Measurements from ENCODE around the gene APLF.

APLF gene

GRCh38 chr2:68512966-68513365, 45.6 kb downstream of the APLF start:
- Histone ChIP-seq H3K18ac (ENCODE audit: low read length) (no peak overlapping the region), H2AFZ (ENCODE audit: insufficient read depth, low read length, poor library complexity) (no peak overlapping the region), H2AK5ac (ENCODE audit: low read length) (no peak overlapping the region), H4K12ac (ENCODE audit: low read depth, low read length) (no peak overlapping the region), H3K36me3 (ENCODE audit: control insufficient read depth in 1 of 2, insufficient read depth in 2 of 2, low read length in 2 of 2) (no peaks in the 10 kb centered on the region), H4K91ac (ENCODE audit: low read depth, low read length) (no peak overlapping the region), H3K23ac (ENCODE audit: low read length) (no peak overlapping the region), H3K4me1 (ENCODE audit: control insufficient read depth in 1 of 2, insufficient read depth in 2 of 2, low read length in 2 of 2) (no peaks in the 10 kb centered on the region), H3K27me3 (ENCODE audit: insufficient read depth, low read length) (no peaks in the 10 kb centered on the region), H3K79me1 (ENCODE audit: low read length) (no peaks in the 10 kb centered on the region), H3K79me2 (ENCODE audit: control insufficient read depth, insufficient read depth, low read length, poor library complexity) (no peaks in the 10 kb centered on the region), H3K14ac (ENCODE audit: low read length) (no peak overlapping the region), H3K4me3 (ENCODE audit: low read depth, low read length) (no peak overlapping the region), H4K8ac (ENCODE audit: low read depth, low read length) (no peak overlapping the region), H2BK120ac (ENCODE audit: insufficient read depth, low read length, poor library complexity) (no peak overlapping the region), H3K9me3 (ENCODE audit: insufficient read depth, low read depth, low read length) (no peaks in the 10 kb centered on the region), H3K4ac (ENCODE audit: low read depth, low read length) (no peak overlapping the region), H3K4me2 (ENCODE audit: low read length) (no peak overlapping the region), H2BK5ac (ENCODE audit: low read depth, low read length, poor library complexity) (no peak overlapping the region), H3K27ac (ENCODE audit: low read depth, low read length) (no peak overlapping the region), H2BK12ac (ENCODE audit: low read length) (no peak overlapping the region), H3K9ac (ENCODE audit: low read length) (no peak overlapping the region)
- no peak for DNase-seq
- WGBS (ENCODE audit: extremely low coverage, insufficient coverage, insufficient read length), result no CpG with 5 or more reads among the region's 1 CpG

GRCh38 chr2:68514316-68514929, 47.0 kb downstream of the APLF start:
- no peak overlapping the region for H3K9ac ChIP-seq (ENCODE audit: low read length)
- no peak overlapping the region for H3K14ac ChIP-seq (ENCODE audit: low read length)
- H3K4me3 ChIP-seq (ENCODE audit: low read depth, low read length), result no peak overlapping the region
- no peaks in the 10 kb centered on the region for H3K79me2 ChIP-seq (ENCODE audit: control insufficient read depth, insufficient read depth, low read length, poor library complexity)
- H2AFZ ChIP-seq (ENCODE audit: insufficient read depth, low read length, poor library complexity), result no peak overlapping the region
- H3K18ac ChIP-seq (ENCODE audit: low read length), result no peak overlapping the region
- no peaks in the 10 kb centered on the region for H3K4me1 ChIP-seq (ENCODE audit: control insufficient read depth in 1 of 2, insufficient read depth in 2 of 2, low read length in 2 of 2)
- no peak overlapping the region for H2BK5ac ChIP-seq (ENCODE audit: low read depth, low read length, poor library complexity)
- no peak overlapping the region for H2BK12ac ChIP-seq (ENCODE audit: low read length)
- no peak overlapping the region for H3K27ac ChIP-seq (ENCODE audit: low read depth, low read length)
- no peak overlapping the region for H3K23ac ChIP-seq (ENCODE audit: low read length)
- no peak overlapping the region for H3K4ac ChIP-seq (ENCODE audit: low read depth, low read length)
- no peaks in the 10 kb centered on the region for H3K9me3 ChIP-seq (ENCODE audit: insufficient read depth, low read depth, low read length)
- no peak for DNase-seq
- no peaks in the 10 kb centered on the region for H3K79me1 ChIP-seq (ENCODE audit: low read length)
- H4K91ac ChIP-seq (ENCODE audit: low read depth, low read length), result no peak overlapping the region
- H3K36me3 ChIP-seq (ENCODE audit: control insufficient read depth in 1 of 2, insufficient read depth in 2 of 2, low read length in 2 of 2), result no peaks in the 10 kb centered on the region
- no peak overlapping the region for H4K8ac ChIP-seq (ENCODE audit: low read depth, low read length)
- no peak overlapping the region for H2AK5ac ChIP-seq (ENCODE audit: low read length)
- no peak overlapping the region for H4K12ac ChIP-seq (ENCODE audit: low read depth, low read length)
- WGBS (ENCODE audit: extremely low coverage, insufficient coverage, insufficient read length), result no CpG with 5 or more reads among the region's 2 CpGs
- no peaks in the 10 kb centered on the region for H3K27me3 ChIP-seq (ENCODE audit: insufficient read depth, low read length)
- no peak overlapping the region for H2BK120ac ChIP-seq (ENCODE audit: insufficient read depth, low read length, poor library complexity)
- H3K4me2 ChIP-seq (ENCODE audit: low read length), result no peak overlapping the region

GRCh38 chr2:68516051-68516955, 48.9 kb downstream of the APLF start:
- Histone ChIP-seq H4K12ac (ENCODE audit: low read depth, low read length) (no peak overlapping the region), H3K4me1 (ENCODE audit: control insufficient read depth in 1 of 2, insufficient read depth in 2 of 2, low read length in 2 of 2) (no peaks in the 10 kb centered on the region), H3K14ac (ENCODE audit: low read length) (no peak overlapping the region), H3K4me2 (ENCODE audit: low read length) (no peak overlapping the region), H3K79me2 (ENCODE audit: control insufficient read depth, insufficient read depth, low read length, poor library complexity) (no peaks in the 10 kb centered on the region), H4K8ac (ENCODE audit: low read depth, low read length) (no peak overlapping the region), H3K9me3 (ENCODE audit: insufficient read depth, low read depth, low read length) (no peaks in the 10 kb centered on the region), H3K4me3 (ENCODE audit: low read depth, low read length) (no peak overlapping the region), H2AK5ac (ENCODE audit: low read length) (no peak overlapping the region), H3K18ac (ENCODE audit: low read length) (no peak overlapping the region), H3K79me1 (ENCODE audit: low read length) (no peaks in the 10 kb centered on the region), H2BK5ac (ENCODE audit: low read depth, low read length, poor library complexity) (no peak overlapping the region), H2AFZ (ENCODE audit: insufficient read depth, low read length, poor library complexity) (no peak overlapping the region), H3K4ac (ENCODE audit: low read depth, low read length) (no peak overlapping the region), H3K27me3 (ENCODE audit: insufficient read depth, low read length) (no peaks in the 10 kb centered on the region), H3K9ac (ENCODE audit: low read length) (no peak overlapping the region), H2BK12ac (ENCODE audit: low read length) (no peak overlapping the region), H3K36me3 (ENCODE audit: control insufficient read depth in 1 of 2, insufficient read depth in 2 of 2, low read length in 2 of 2) (no peaks in the 10 kb centered on the region), H4K91ac (ENCODE audit: low read depth, low read length) (no peak overlapping the region), H3K27ac (ENCODE audit: low read depth, low read length) (no peak overlapping the region), H3K23ac (ENCODE audit: low read length) (no peak overlapping the region), H2BK120ac (ENCODE audit: insufficient read depth, low read length, poor library complexity) (no peak overlapping the region)
- no CpG with 5 or more reads among the region's 5 CpGs for WGBS (ENCODE audit: extremely low coverage, insufficient coverage, insufficient read length)
- DNase-seq, result no peak

- Histone ChIP-seq H4K8ac (ENCODE audit: low read depth, low read length) (no peak overlapping the region), H3K9ac (ENCODE audit: low read length) (no peak overlapping the region), H3K4ac (ENCODE audit: low read depth, low read length) (no peak overlapping the region), H2BK12ac (ENCODE audit: low read length) (no peak overlapping the region), H3K18ac (ENCODE audit: low read length) (no peak overlapping the region), H3K23ac (ENCODE audit: low read length) (no peak overlapping the region), H4K91ac (ENCODE audit: low read depth, low read length) (no peak overlapping the region), H3K4me2 (ENCODE audit: low read length) (no peak overlapping the region), H2AFZ (ENCODE audit: insufficient read depth, low read length, poor library complexity) (no peak overlapping the region), H3K9me3 (ENCODE audit: insufficient read depth, low read depth, low read length) (no peaks in the 10 kb centered on the region), H2AK5ac (ENCODE audit: low read length) (no peak overlapping the region), H3K4me3 (ENCODE audit: low read depth, low read length) (no peak overlapping the region), H3K4me1 (ENCODE audit: control insufficient read depth in 1 of 2, insufficient read depth in 2 of 2, low read length in 2 of 2) (no peaks in the 10 kb centered on the region), H2BK120ac (ENCODE audit: insufficient read depth, low read length, poor library complexity) (no peak overlapping the region), H3K27me3 (ENCODE audit: insufficient read depth, low read length) (no peaks in the 10 kb centered on the region), H3K79me2 (ENCODE audit: control insufficient read depth, insufficient read depth, low read length, poor library complexity) (no peaks in the 10 kb centered on the region), H3K14ac (ENCODE audit: low read length) (no peak overlapping the region), H2BK5ac (ENCODE audit: low read depth, low read length, poor library complexity) (no peak overlapping the region), H3K36me3 (ENCODE audit: control insufficient read depth in 1 of 2, insufficient read depth in 2 of 2, low read length in 2 of 2) (no peaks in the 10 kb centered on the region), H4K12ac (ENCODE audit: low read depth, low read length) (no peak overlapping the region), H3K27ac (ENCODE audit: low read depth, low read length) (no peak overlapping the region), H3K79me1 (ENCODE audit: low read length) (no peaks in the 10 kb centered on the region)
- DNase-seq, result no peak
- WGBS (ENCODE audit: extremely low coverage, insufficient coverage, insufficient read length), result no CpG with 5 or more reads among the region's 1 CpG
These were observed 51.9 kb downstream of the APLF start for GRCh38 chr2:68519236-68519635.

Data from trophoblast cell (in vitro differentiated cells and primary cell).